Ishikawa (cell line): ENCODE results near the gene ANKRD44.

Source experiments
- CEBPB ChIP-seq: IDR thresholded peaks from 2 replicates; pipeline ENCODE4 v1.6.1; 2012
- FOXM1 ChIP-seq: IDR thresholded peaks from 2 replicates; pipeline ENCODE4 v1.6.1; 2012; ENCODE audit warnings: low read depth, borderline replicate concordance
- TAF1 ChIP-seq: IDR thresholded peaks from 2 replicates; pipeline ENCODE4 v1.6.1; 2012; ENCODE audit warnings: low read depth, mild to moderate bottlenecking
- YY1 ChIP-seq: IDR thresholded peaks from 2 replicates; pipeline ENCODE4 v1.6.1; 2012; ENCODE audit warnings: low read depth
- TF ChIP-seq, protein P1 (sequence below): IDR thresholded peaks from 2 replicates; pipeline ENCODE4 v1.6.1; 2012
- TF ChIP-seq, protein P2 (sequence below): IDR thresholded peaks from 2 replicates; pipeline ENCODE4 v1.6.1; 2012

DNA sequence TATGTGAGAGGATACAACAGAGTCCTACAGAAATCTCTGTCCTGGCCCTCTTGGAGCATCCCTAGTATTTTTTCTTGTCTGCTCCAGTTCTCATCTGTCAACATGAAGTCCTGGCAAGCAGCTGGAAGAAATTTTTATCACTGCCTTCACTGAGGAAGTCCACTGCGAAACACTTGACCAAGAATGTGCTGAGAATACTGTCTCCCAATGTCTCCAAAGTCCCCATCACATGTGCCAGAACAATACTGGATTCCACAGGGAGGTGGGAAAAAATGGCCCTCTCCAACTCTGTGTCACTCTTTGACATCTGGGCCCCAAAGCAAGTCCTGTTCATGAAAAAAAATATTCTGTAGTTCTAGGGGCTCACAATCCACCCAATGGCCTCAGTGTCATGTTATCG is 351.3 kb downstream of the ANKRD44 start:
- TF ChIP-seq FOXM1 (no peak), CEBPB (no peak), TAF1 (no peak), YY1 (no peak)
- TF ChIP-seq, protein P1, sequence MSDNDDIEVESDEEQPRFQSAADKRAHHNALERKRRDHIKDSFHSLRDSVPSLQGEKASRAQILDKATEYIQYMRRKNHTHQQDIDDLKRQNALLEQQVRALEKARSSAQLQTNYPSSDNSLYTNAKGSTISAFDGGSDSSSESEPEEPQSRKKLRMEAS = no peak
- TF ChIP-seq, protein P2, sequence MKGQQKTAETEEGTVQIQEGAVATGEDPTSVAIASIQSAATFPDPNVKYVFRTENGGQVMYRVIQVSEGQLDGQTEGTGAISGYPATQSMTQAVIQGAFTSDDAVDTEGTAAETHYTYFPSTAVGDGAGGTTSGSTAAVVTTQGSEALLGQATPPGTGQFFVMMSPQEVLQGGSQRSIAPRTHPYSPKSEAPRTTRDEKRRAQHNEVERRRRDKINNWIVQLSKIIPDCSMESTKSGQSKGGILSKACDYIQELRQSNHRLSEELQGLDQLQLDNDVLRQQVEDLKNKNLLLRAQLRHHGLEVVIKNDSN = no peak
